Measurements from ENCODE around the gene PAMR1.

PAMR1 gene

GRCh38 chr11:35463331-35463751 is 62.1 kb downstream of the PAMR1 start:
- H3K27ac Mint-ChIP-seq, result no peak overlapping the region
- H3K4me3 Mint-ChIP-seq, result no peak overlapping the region
- peaks cover 4% of the 10 kb centered on the region for H3K36me3 Mint-ChIP-seq (ENCODE audit: low read depth)
- no peaks in the 10 kb centered on the region for H3K27me3 Mint-ChIP-seq (ENCODE audit: low read depth)
- H3K4me1 Mint-ChIP-seq, result no peaks in the 10 kb centered on the region
- no peak for TF ChIP-seq CTCF (IDR thresholded peaks at IDR 0.05; ENCODE audit: unreplicated experiment in 3 of 3)
- peaks cover 2% of the 10 kb centered on the region for H3K9me3 Mint-ChIP-seq

- TF ChIP-seq CTCF (IDR thresholded peaks at IDR 0.05; ENCODE audit: unreplicated experiment in 3 of 3), result no peak
- Mint-ChIP-seq H3K36me3 (ENCODE audit: low read depth) (no peaks in the 10 kb centered on the region), H3K27ac (no peak overlapping the region), H3K4me3 (no peak overlapping the region), H3K9me3 (peaks cover 2% of the 10 kb centered on the region), H3K4me1 (no peaks in the 10 kb centered on the region), H3K27me3 (ENCODE audit: low read depth) (no peaks in the 10 kb centered on the region)
These were observed 63.4 kb downstream of the PAMR1 start for GRCh38 chr11:35461917-35462538.

GRCh38 chr11:35459489-35459888 is 65.9 kb downstream of the PAMR1 start:
- no peaks in the 10 kb centered on the region for H3K36me3 Mint-ChIP-seq (ENCODE audit: low read depth)
- H3K27me3 Mint-ChIP-seq (ENCODE audit: low read depth), result no peaks in the 10 kb centered on the region
- H3K4me3 Mint-ChIP-seq, result no peak overlapping the region
- H3K4me1 Mint-ChIP-seq, result no peaks in the 10 kb centered on the region
- no peak for TF ChIP-seq CTCF (IDR thresholded peaks at IDR 0.05; ENCODE audit: unreplicated experiment in 3 of 3)
- H3K27ac Mint-ChIP-seq, result no peak overlapping the region
- H3K9me3 Mint-ChIP-seq, result peaks cover 2% of the 10 kb centered on the region

GRCh38 chr11:35458846-35459245 is 66.6 kb downstream of the PAMR1 start:
- no peak for TF ChIP-seq CTCF (IDR thresholded peaks at IDR 0.05; ENCODE audit: unreplicated experiment in 3 of 3)
- Mint-ChIP-seq H3K4me1 (no peaks in the 10 kb centered on the region), H3K9me3 (peaks cover 2% of the 10 kb centered on the region), H3K27me3 (ENCODE audit: low read depth) (no peaks in the 10 kb centered on the region), H3K4me3 (no peak overlapping the region), H3K27ac (no peak overlapping the region), H3K36me3 (ENCODE audit: low read depth) (no peaks in the 10 kb centered on the region)

- H3K27me3 Mint-ChIP-seq (ENCODE audit: low read depth), result no peaks in the 10 kb centered on the region
- H3K36me3 Mint-ChIP-seq (ENCODE audit: low read depth), result peaks cover 9% of the 10 kb centered on the region
- no peak overlapping the region for H3K4me3 Mint-ChIP-seq
- TF ChIP-seq CTCF (IDR thresholded peaks at IDR 0.05; ENCODE audit: unreplicated experiment in 3 of 3), result no peak
- H3K9me3 Mint-ChIP-seq, result peaks cover 14% of the 10 kb centered on the region
- no peak overlapping the region for H3K27ac Mint-ChIP-seq
- no peaks in the 10 kb centered on the region for H3K4me1 Mint-ChIP-seq
These were observed 71.1 kb downstream of the PAMR1 start for GRCh38 chr11:35454362-35454761.

- Mint-ChIP-seq H3K27ac (no peak overlapping the region), H3K4me3 (no peak overlapping the region)
These were observed 88.7 kb downstream of the PAMR1 start for GRCh38 chr11:35436581-35437250.

More at GRCh38 chr11:35436581-35437250, 88.7 kb downstream of the PAMR1 start:
- Mint-ChIP-seq H3K27me3 (ENCODE audit: low read depth) (peaks cover 10% of the 10 kb centered on the region), H3K4me1 (no peaks in the 10 kb centered on the region), H3K36me3 (ENCODE audit: low read depth) (peaks cover 11% of the 10 kb centered on the region), H3K9me3 (no peaks in the 10 kb centered on the region)
- TF ChIP-seq CTCF (IDR thresholded peaks at IDR 0.05; ENCODE audit: unreplicated experiment in 3 of 3), result no peak
